Measurements from ENCODE around the gene PAMR1. TPM values are rescaled to one million over a fixed set of nuclear protein-coding genes. Genes with fewer than 3 reads are reported as not detected.

The PAMR1 gene, protein sequence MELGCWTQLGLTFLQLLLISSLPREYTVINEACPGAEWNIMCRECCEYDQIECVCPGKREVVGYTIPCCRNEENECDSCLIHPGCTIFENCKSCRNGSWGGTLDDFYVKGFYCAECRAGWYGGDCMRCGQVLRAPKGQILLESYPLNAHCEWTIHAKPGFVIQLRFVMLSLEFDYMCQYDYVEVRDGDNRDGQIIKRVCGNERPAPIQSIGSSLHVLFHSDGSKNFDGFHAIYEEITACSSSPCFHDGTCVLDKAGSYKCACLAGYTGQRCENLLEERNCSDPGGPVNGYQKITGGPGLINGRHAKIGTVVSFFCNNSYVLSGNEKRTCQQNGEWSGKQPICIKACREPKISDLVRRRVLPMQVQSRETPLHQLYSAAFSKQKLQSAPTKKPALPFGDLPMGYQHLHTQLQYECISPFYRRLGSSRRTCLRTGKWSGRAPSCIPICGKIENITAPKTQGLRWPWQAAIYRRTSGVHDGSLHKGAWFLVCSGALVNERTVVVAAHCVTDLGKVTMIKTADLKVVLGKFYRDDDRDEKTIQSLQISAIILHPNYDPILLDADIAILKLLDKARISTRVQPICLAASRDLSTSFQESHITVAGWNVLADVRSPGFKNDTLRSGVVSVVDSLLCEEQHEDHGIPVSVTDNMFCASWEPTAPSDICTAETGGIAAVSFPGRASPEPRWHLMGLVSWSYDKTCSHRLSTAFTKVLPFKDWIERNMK
- total RNA-seq: 199 and 512 TPM in 2 replicates

DNA sequence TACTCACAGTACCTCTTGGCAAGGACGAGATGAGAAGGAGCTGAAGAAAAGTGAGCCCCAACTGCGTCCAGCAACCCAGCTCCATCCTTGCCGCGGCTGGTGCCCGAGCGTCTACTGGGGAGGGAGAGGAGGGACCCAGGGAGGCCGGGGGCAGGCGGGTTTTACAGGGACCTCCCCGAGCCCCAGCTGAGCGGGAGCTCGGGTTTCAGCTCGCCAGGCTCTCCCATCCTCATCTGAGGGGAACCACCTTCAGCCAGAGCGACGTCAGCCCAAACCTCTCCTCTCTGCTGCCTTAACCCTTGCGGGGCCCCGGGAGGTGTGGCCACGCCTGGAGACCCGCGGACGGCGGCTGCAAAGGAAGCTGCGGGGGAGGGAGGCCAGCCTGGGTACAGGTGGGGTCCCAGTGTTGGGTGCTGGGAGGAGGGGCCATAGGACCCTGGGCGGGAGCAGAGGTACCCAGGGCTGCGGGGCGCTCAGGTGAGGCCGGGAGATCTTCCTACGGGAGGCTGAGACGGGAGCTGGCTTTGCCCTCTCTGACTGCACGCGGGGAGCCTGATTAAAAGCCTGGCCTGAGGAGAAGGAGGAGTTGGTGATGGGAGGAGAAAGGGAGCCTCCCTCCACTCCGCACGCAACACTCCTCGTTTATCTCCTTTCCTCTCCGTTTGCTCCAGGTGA is at the start of gene PAMR1:
TSS of gene PAMR1 (minus strand) at position 116 of the 675 bp plus-strand sequence. CDS start at position 85, 31 bp downstream.

DNA sequence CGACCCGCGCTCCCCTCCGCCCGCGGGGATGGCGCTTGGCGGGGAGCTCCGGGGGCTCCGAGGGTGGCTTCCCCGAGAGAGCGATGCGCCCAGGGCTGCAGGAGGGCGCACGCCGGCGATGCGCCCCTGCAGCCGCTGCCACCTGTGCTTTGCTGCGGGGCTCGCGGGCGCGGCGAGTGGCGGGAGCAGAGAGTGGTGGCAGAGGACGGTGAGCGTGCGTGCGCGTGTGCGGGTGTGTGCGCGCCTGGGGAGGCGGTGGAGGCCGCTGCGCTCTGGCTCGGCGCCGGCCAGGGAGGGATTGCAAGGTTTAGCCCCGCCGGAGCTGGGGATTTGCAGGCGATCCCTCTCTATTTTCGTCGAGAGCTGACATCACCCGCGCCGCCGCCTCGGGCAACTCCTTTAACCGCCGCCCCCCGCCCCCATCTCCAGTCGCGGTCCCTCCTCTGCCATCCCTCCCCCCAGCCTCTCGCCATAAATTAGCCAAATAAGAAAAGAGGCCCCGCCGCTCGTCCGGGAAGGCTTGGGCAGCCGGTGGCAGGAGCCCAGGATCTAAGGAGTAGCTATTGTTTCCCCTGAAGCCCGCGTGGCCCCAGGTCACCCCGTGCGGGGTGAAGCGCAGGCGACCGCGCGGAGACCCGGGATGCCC is 106.1 kb downstream of the PAMR1 start, which contains the start of gene SLC1A2:
TSS of gene SLC1A2 (minus strand) at position 375 of the 646 bp plus-strand sequence. CDS start 592 bp downstream, outside the sequence.

Other genes with a start within 250 kb of the PAMR1 start
- 6.2 and 7.7 TPM in 2 replicates for gene SLC1A2, start 106.1 kb downstream of the PAMR1 start, total RNA-seq
- gene FJX1, start 92.8 kb upstream of the PAMR1 start, total RNA-seq: 88.3 and 97.0 TPM in 2 replicates
- 22.5 and 26.1 TPM in 2 replicates for gene TRIM44, start 137.2 kb upstream of the PAMR1 start, total RNA-seq